NCI-H2196 treated with DMSO at 0.1 percent for 48 hours (cell line): Measurements from ENCODE around the gene USE1.
"Not testable (repeated sequence)": the region's sequence is repeated elsewhere in the genome, so short reads cannot be mapped to it uniquely, and the experiment has no call there.

Source experiments
- DNase-seq: peaks from one replicate; lab custom pipeline; 2025; ENCODE audit not compliant: unreplicated experiment; lab: John Stamatoyannopoulos, UW

Gene USE1

GRCh38 chr19:17215127-17215971 is at the start of gene USE1:
USE1 (plus strand) TSS chr19:17215357; CDS start chr19:17215406, 49 bp downstream.
- DNase-seq = peak; percentile 92

- no peak for DNase-seq
Measured at GRCh38 chr19:17165715-17166114, 49.4 kb upstream of the USE1 start.

- DNase-seq = no peak
Measured at GRCh38 chr19:17170538-17171297, 44.4 kb upstream of the USE1 start.

GRCh38 chr19:17171874-17172273 is 43.3 kb upstream of the USE1 start:
- DNase-seq = no peak

- no peak for DNase-seq
Measured at GRCh38 chr19:17172624-17173345, 42.4 kb upstream of the USE1 start.

GRCh38 chr19:17178291-17178690 is 36.9 kb upstream of the USE1 start:
- no peak for DNase-seq

GRCh38 chr19:17180997-17181702 is 34.0 kb upstream of the USE1 start:
- DNase-seq = no peak

- DNase-seq = no peak
Measured at GRCh38 chr19:17183271-17183761, 31.8 kb upstream of the USE1 start.

GRCh38 chr19:17183858-17184321 is 31.3 kb upstream of the USE1 start:
- no peak for DNase-seq

GRCh38 chr19:17184371-17184841 is 30.8 kb upstream of the USE1 start:
- no peak for DNase-seq

- no peak for DNase-seq
Measured at GRCh38 chr19:17185590-17185989, 29.6 kb upstream of the USE1 start.

- not testable (repeated sequence) for DNase-seq
Measured at GRCh38 chr19:17191736-17192135, 23.4 kb upstream of the USE1 start.

GRCh38 chr19:17192751-17193150 is 22.4 kb upstream of the USE1 start:
- no peak for DNase-seq

GRCh38 chr19:17194608-17195007 is 20.5 kb upstream of the USE1 start:
- no peak for DNase-seq

GRCh38 chr19:17195106-17195505 is 20.1 kb upstream of the USE1 start:
- DNase-seq = no peak

- DNase-seq = no peak
Measured at GRCh38 chr19:17196610-17197009, 18.5 kb upstream of the USE1 start.

GRCh38 chr19:17197666-17198065 is 17.5 kb upstream of the USE1 start:
- DNase-seq = no peak

- no peak for DNase-seq
Measured at GRCh38 chr19:17200408-17201079, 14.6 kb upstream of the USE1 start.

- no peak for DNase-seq
Measured at GRCh38 chr19:17202249-17202648, 12.9 kb upstream of the USE1 start.

- no peak for DNase-seq
Measured at GRCh38 chr19:17202713-17203112, 12.4 kb upstream of the USE1 start.
